ACC112 (cell line): ENCODE results near the gene TPT1.
"Not testable (repeated sequence)": the region's sequence is repeated elsewhere in the genome, so short reads cannot be mapped to it uniquely, and the experiment has no call there.

Experiments used
- H2AFZ ChIP-seq: fragments of 200-600 bp; sonication (generic); one replicate; pipeline ENCODE4 v1.6.0; 2017; ENCODE audit warnings: antibody characterized with exemption, low read length; ENCODE audit not compliant: unreplicated experiment
- H3K27ac ChIP-seq: fragments of 200-600 bp; sonication (generic); 2 replicates; pipeline ENCODE4 v1.5.1; 2014; ENCODE audit warnings: low read depth, mild to moderate bottlenecking, antibody characterized with exemption, low read length, moderate library complexity
- H3K27me3 ChIP-seq: fragments of 200-600 bp; sonication (generic); 2 replicates; pipeline ENCODE4 v1.6.1; 2014; ENCODE audit warnings: mild to moderate bottlenecking, antibody characterized with exemption, low read length, moderate library complexity, mixed read lengths; ENCODE audit not compliant: insufficient read depth
- H3K36me3 ChIP-seq: fragments of 200-600 bp; sonication (generic); 2 replicates; pipeline ENCODE4 v1.6.1; 2016; ENCODE audit warnings: mild to moderate bottlenecking, antibody characterized with exemption, low read length, moderate library complexity, mixed read lengths; ENCODE audit not compliant: insufficient read depth
- H3K4me1 ChIP-seq: fragments of 200-600 bp; sonication (generic); one replicate; pipeline ENCODE4 v1.6.1; 2016; ENCODE audit warnings: low read length, mixed read lengths; ENCODE audit not compliant: insufficient read depth, unreplicated experiment, control insufficient read depth
- H3K4me3 ChIP-seq: fragments of 200-600 bp; sonication (generic); 2 replicates; pipeline ENCODE4 v1.5.1; 2014; ENCODE audit warnings: mild to moderate bottlenecking, low read depth, low read length
- H3K79me2 ChIP-seq: fragments of 200-600 bp; sonication (generic); one replicate; pipeline ENCODE4 v1.6.0; 2016; ENCODE audit warnings: low read length; ENCODE audit not compliant: control insufficient read depth, unreplicated experiment, insufficient read depth

The TPT1 gene

GRCh38 chr13:45379516-45379915 lies 38.5 kb upstream of the TPT1 start:
- not testable (repeated sequence) for H3K36me3 ChIP-seq, H3K79me2 ChIP-seq, H3K27ac ChIP-seq, H2AFZ ChIP-seq, H3K4me3 ChIP-seq, H3K4me1 ChIP-seq, H3K27me3 ChIP-seq

GRCh38 chr13:45378786-45379185 lies 37.8 kb upstream of the TPT1 start:
- H3K27me3 ChIP-seq, H3K4me1 ChIP-seq, H3K27ac ChIP-seq, H3K4me3 ChIP-seq, H3K79me2 ChIP-seq, H2AFZ ChIP-seq, H3K36me3 ChIP-seq: not testable (repeated sequence)

GRCh38 chr13:45377314-45377713 lies 36.3 kb upstream of the TPT1 start:
- not testable (repeated sequence) for H3K4me3 ChIP-seq, H3K27me3 ChIP-seq, H3K27ac ChIP-seq, H3K36me3 ChIP-seq, H3K4me1 ChIP-seq, H3K79me2 ChIP-seq, H2AFZ ChIP-seq

GRCh38 chr13:45376651-45377050 lies 35.7 kb upstream of the TPT1 start:
- not testable (repeated sequence) for H3K27me3 ChIP-seq, H2AFZ ChIP-seq, H3K79me2 ChIP-seq, H3K4me3 ChIP-seq, H3K27ac ChIP-seq, H3K36me3 ChIP-seq, H3K4me1 ChIP-seq

- Histone ChIP-seq H3K27ac (no peak overlapping the region), H3K27me3 (no peaks in the 10 kb centered on the region), H3K79me2 (no peaks in the 10 kb centered on the region), H3K4me3 (no peak overlapping the region), H3K4me1 (peaks cover 3% of the 10 kb centered on the region), H2AFZ (no peak overlapping the region), H3K36me3 (no peaks in the 10 kb centered on the region)
Observed at GRCh38 chr13:45374917-45375316, 33.9 kb upstream of the TPT1 start.

GRCh38 chr13:45373162-45373547 lies 32.2 kb upstream of the TPT1 start:
- H2AFZ ChIP-seq, result no peak overlapping the region
- no peak overlapping the region for H3K27ac ChIP-seq
- H3K36me3 ChIP-seq, result no peaks in the 10 kb centered on the region
- H3K79me2 ChIP-seq, result no peaks in the 10 kb centered on the region
- H3K27me3 ChIP-seq, result no peaks in the 10 kb centered on the region
- H3K4me3 ChIP-seq, result no peak overlapping the region
- H3K4me1 ChIP-seq, result peaks cover 3% of the 10 kb centered on the region

GRCh38 chr13:45372189-45373161 lies 31.5 kb upstream of the TPT1 start:
- H3K27ac ChIP-seq, result no peak overlapping the region
- H3K79me2 ChIP-seq, result no peaks in the 10 kb centered on the region
- peaks cover 5% of the 10 kb centered on the region for H3K4me1 ChIP-seq
- H3K4me3 ChIP-seq, result no peak overlapping the region
- no peak overlapping the region for H2AFZ ChIP-seq
- H3K27me3 ChIP-seq, result no peaks in the 10 kb centered on the region
- H3K36me3 ChIP-seq, result no peaks in the 10 kb centered on the region

- no peak overlapping the region for H3K27ac ChIP-seq
- peaks cover 11% of the 10 kb centered on the region for H3K4me1 ChIP-seq
- H3K4me3 ChIP-seq, result no peak overlapping the region
- H2AFZ ChIP-seq, result no peak overlapping the region
- H3K36me3 ChIP-seq, result no peaks in the 10 kb centered on the region
- H3K27me3 ChIP-seq, result no peaks in the 10 kb centered on the region
- no peaks in the 10 kb centered on the region for H3K79me2 ChIP-seq
Observed at GRCh38 chr13:45370922-45371406, 30.0 kb upstream of the TPT1 start.

- Histone ChIP-seq H2AFZ (no peak overlapping the region), H3K27ac (no peak overlapping the region), H3K27me3 (no peaks in the 10 kb centered on the region), H3K79me2 (no peaks in the 10 kb centered on the region), H3K4me1 (peaks cover 11% of the 10 kb centered on the region), H3K4me3 (no peak overlapping the region), H3K36me3 (peaks cover under 1% of the 10 kb centered on the region; the same call in 1 of the 2 replicates)
Observed at GRCh38 chr13:45369116-45369515, 28.1 kb upstream of the TPT1 start.

GRCh38 chr13:45368571-45368970 lies 27.6 kb upstream of the TPT1 start:
- no peak overlapping the region for H3K27ac ChIP-seq

GRCh38 chr13:45368005-45368404 lies 27.0 kb upstream of the TPT1 start:
- no peak overlapping the region for H3K4me3 ChIP-seq
- no peaks in the 10 kb centered on the region for H3K27me3 ChIP-seq
- H3K36me3 ChIP-seq, result peaks cover 6% of the 10 kb centered on the region; the same call in 1 of the 2 replicates
- peaks cover 8% of the 10 kb centered on the region for H3K4me1 ChIP-seq
- no peak overlapping the region for H2AFZ ChIP-seq
- no peaks in the 10 kb centered on the region for H3K79me2 ChIP-seq
- H3K27ac ChIP-seq, result no peak overlapping the region

More at GRCh38 chr13:45368571-45368970, 27.6 kb upstream of the TPT1 start:
- H3K36me3 ChIP-seq, result peaks cover 5% of the 10 kb centered on the region; the same call in 1 of the 2 replicates
- H3K4me1 ChIP-seq, result peaks cover 11% of the 10 kb centered on the region
- H3K4me3 ChIP-seq, result no peak overlapping the region
- no peak overlapping the region for H2AFZ ChIP-seq
- no peaks in the 10 kb centered on the region for H3K27me3 ChIP-seq
- H3K79me2 ChIP-seq, result no peaks in the 10 kb centered on the region
